HL-60 (cell line): ENCODE results near the gene PPID.
"Not testable (repeated sequence)": the region's sequence is repeated elsewhere in the genome, so short reads cannot be mapped to it uniquely, and the experiment has no call there.

Experiments
- DNase-seq, 2 experiments: peaks; one replicate each; pipeline ENCODE4 v3.0.0-alpha.2; 2010 to 2020; ENCODE audit warnings: low read depth in 1 of 2, low spot score in 1 of 2
- H3K27ac ChIP-seq: fragments of 250-450 bp; sonication (Bioruptor Pico); replicated peaks from 2 replicates; pipeline ENCODE4 v1.5.1; 2020; ENCODE audit warnings: mild to moderate bottlenecking, moderate library complexity
- H3K27me3 ChIP-seq: fragments of 250-450 bp; sonication (Bioruptor Pico); 2 replicates; pipeline ENCODE4 v1.5.1; 2021; ENCODE audit warnings: mild to moderate bottlenecking, moderate library complexity; ENCODE audit not compliant: insufficient read depth, poor library complexity, severe bottlenecking
- H3K4me3 ChIP-seq: replicated peaks from 2 replicates; pipeline ENCODE4 v1.5.1; 2011; ENCODE audit warnings: mild to moderate bottlenecking, control low read depth, low read length; ENCODE audit not compliant: insufficient read depth
- CTCF ChIP-seq: IDR thresholded peaks from one replicate; pipeline ENCODE4 v1.5.1; 2011; ENCODE audit warnings: low read length, control low read depth, inconsistent platforms; ENCODE audit not compliant: insufficient read depth
- GABPA ChIP-seq: IDR thresholded peaks from 2 replicates; pipeline ENCODE4 v1.6.1; 2012; ENCODE audit warnings: low read depth
- POLR2AphosphoS5 ChIP-seq: IDR thresholded peaks from 2 replicates; pipeline ENCODE4 v1.6.1; 2012; ENCODE audit warnings: low read depth
- REST ChIP-seq: IDR thresholded peaks from 2 replicates; pipeline ENCODE4 v1.6.1; 2012; ENCODE audit warnings: low read depth; ENCODE audit not compliant: insufficient replicate concordance
- SPI1 ChIP-seq: IDR thresholded peaks from 2 replicates; pipeline ENCODE4 v1.6.1; 2012; ENCODE audit warnings: low read depth, mild to moderate bottlenecking, borderline replicate concordance

Gene PPID

DNA sequence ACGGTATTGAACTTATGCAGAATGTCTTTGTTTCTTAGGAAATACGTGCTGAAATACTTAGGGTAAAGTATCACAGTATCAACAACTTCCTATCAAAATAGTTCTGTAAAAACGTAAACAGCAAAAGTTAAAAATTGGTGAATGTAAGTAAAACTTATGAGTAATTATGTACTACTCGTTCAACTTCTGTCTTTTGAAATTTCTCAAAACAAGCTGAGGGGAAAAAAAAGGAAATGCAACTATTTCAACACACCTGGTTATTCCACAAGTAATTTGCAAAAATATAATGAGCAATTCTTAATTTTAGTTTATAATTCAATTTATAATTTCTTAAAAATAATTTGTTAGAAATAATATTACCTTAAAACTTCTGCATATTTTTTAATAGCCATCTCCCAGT lies 8.3 kb downstream of the PPID start:
- Histone ChIP-seq H3K27ac (peak overlapping the region; percentile 29; the same call in 1 of the 2 replicates), H3K4me3 (no peak overlapping the region), H3K27me3 (no peaks in the 10 kb centered on the region)
- DNase-seq = no peak
- TF ChIP-seq GABPA = no peak
- no peak for TF ChIP-seq REST
- TF ChIP-seq SPI1 = peak; percentile 76
- no peak for TF ChIP-seq CTCF
- TF ChIP-seq POLR2AphosphoS5 = no peak

- not testable (repeated sequence) for H3K27me3 ChIP-seq, H3K4me3 ChIP-seq, H3K27ac ChIP-seq, DNase-seq
Observed at GRCh38 chr4:158712622-158713021, 10.6 kb downstream of the PPID start.

GRCh38 chr4:158710814-158711213 lies 12.4 kb downstream of the PPID start:
- H3K27ac ChIP-seq = no peak overlapping the region
- no peaks in the 10 kb centered on the region for H3K27me3 ChIP-seq
- DNase-seq = no peak
- H3K4me3 ChIP-seq = no peak overlapping the region
- TF ChIP-seq SPI1 (no peak), POLR2AphosphoS5 (no peak), REST (no peak), GABPA (no peak), CTCF (no peak)

DNA sequence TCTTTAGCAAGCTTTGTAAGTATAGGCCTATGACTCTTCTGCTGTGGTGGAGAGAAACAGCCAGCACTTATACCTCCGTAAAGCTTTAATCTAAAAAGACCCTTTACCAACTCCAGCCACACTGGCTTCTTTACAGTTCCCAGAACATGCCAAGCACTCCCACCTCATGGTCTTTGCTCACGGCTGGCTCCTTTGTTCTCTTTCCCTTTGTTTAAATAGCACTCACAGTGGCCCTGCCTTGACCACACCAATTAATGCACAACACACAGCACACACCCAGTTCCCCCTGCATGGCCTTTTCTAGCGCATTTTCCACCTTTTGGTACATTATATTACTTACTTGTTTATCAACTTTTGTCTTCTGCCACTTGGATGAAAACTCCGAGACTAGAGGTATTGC lies 18.9 kb downstream of the PPID start:
- TF ChIP-seq GABPA (no peak), REST (no peak), SPI1 (no peak), CTCF (no peak)
- no peak overlapping the region for H3K4me3 ChIP-seq
- H3K27ac ChIP-seq = no peak overlapping the region
- no peak for DNase-seq
- H3K27me3 ChIP-seq = no peaks in the 10 kb centered on the region
